ENCODE results near the gene IL2RA.
"Not testable (repeated sequence)": the region's sequence is repeated elsewhere in the genome, so short reads cannot be mapped to it uniquely, and the experiment has no call there.

IL2RA gene

DNA sequence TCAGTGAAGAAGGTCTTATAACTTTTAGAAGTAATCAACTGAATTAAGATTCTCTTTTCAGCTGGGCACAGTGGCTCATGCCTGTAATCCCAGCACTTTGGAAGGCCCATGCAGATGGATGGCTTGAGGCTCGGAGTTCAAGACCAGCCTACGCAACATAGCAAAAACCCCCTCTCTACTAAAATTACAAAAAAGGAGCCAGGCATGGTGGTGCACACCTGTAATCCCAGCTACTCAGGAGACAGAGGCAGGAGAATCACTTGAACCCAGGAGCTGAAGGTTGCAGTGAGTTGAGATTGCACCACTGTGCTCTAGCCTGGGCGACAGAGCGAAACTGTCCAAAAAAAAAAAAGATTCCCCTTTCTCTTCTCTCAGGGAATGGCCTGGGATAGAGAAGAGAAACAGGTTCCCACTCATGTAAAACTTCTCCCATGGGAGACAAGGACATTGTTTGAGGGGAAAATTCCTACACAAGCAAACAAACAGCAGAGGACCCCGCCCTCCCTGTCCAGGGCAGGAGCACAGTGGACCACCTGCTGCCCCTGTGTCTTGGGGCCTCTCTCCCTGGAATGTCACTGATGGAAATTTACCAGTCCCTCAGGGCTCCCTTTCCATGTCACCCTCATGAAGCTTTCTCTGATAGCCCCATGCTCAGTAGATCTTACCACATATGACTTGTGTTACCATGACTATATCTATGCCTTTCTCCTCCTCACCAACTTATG is 5.6 kb downstream of the IL2RA start:
- no peak for DNase-seq (ENCODE audit: low read depth in 2 of 2)

GRCh38 chr10:6055929-6056328 is 6.2 kb downstream of the IL2RA start:
- DNase-seq (ENCODE audit: low read depth in 2 of 2) = no peak

DNA sequence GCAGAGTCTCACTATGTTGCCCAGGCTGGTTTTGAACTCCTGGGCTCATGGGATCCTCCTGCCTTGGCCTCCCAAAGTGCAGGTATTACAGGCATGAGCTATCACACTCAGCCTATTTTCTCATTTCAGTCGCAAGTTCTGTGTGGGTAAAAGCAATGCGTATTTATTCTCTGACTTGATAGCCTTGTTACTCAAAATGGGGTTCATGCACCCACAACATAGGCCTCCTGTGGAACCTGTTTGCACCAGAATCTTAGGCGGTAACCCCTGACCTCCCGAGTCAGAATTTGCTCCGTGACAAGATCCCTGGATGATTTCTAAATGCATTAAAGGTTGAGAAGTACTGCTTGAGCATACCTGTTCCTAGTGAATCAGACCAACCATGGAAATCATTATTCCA is 7.3 kb downstream of the IL2RA start:
- no peak for DNase-seq (ENCODE audit: low read depth in 2 of 2)

DNA sequence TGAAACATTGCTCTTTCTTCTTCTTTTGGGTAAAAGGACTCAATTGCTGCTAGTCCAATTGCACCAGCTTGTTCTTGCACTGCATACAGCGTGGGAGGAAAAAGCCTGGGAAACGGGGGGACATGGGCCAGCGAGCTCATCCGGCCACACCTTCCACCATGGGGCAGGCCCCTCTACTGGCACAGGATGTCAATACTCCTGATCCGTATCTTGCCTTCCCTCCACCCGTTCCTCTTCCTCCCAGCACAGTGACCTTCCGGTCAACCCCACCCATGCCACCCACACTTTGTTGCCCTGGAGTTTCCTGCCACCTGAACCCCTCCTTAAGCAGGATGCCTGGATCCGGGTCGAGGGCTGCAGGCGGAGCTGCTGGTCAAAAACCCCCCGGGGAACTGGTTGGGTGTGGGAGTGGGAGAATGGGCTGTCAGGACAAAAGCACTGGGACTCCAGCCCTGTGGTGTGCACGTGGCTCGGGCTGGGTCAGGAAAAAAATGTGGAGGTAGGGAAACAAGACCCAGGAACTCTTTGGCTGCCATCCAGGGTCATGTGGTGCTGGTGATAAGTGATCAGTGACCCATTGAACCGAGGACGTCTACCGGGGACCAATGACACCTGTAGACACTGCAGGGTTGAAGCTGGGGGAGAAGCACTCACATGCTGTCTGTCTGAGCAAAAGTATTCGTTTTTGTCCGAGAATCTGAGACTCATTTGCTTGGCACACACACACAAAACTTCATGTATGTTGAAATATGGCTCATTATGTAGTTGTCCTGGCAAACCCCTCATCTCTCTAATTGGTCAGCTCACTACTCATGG is 8.1 kb downstream of the IL2RA start:
- no peak for DNase-seq (ENCODE audit: low read depth in 2 of 2)

- no peak for DNase-seq (ENCODE audit: low read depth in 2 of 2)
These were observed 8.9 kb downstream of the IL2RA start for GRCh38 chr10:6053303-6053702.

DNA sequence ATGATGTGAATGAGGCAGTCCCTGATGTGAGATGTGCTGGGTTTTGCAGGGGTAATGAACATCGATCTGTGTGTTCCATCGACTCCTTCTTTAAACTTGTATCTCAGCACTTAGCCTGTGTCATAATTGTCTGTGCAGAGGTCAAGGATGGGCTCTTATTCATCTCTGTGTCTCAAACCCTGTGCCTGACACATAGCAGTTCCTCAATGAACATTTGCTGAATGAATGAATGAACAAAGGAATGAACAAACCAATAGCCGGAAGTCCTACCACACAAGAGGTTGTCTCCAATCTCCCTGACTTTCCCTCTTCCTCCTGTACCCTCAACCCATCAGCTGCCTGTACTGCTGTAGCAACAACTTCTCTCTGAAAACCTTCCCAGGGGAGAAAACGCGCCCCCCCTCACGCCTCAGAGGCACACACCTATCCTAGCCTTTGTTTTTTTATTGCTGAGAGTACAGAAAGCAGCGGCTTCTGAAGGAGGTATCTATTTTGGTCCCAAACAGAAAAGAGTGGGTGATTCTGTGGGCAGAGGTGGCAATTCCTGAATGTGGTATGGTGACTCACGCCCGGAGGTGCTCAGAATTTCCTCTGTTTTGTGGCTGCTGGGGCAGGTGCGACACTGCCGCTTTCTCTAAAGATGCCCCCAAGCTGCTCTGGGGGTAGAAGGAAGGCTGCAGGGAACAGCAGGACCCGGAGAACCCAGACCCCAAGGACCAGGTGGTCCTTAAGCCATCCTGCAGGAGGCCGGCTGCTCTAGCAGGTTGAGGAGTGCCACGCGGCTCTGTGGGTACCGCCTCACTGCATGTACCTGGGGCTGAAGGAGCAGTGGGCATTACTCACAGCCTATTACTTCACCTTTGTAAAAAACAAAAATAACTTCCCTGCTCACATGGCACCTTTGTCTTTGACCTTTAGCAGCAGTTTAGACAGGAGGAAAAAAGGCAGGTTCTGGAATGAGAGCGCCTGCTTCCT is 9.6 kb downstream of the IL2RA start:
- DNase-seq (ENCODE audit: low read depth in 2 of 2) = no peak

- no peak for DNase-seq (ENCODE audit: low read depth in 2 of 2)
These were observed 11.2 kb downstream of the IL2RA start for GRCh38 chr10:6050801-6051445.

DNA sequence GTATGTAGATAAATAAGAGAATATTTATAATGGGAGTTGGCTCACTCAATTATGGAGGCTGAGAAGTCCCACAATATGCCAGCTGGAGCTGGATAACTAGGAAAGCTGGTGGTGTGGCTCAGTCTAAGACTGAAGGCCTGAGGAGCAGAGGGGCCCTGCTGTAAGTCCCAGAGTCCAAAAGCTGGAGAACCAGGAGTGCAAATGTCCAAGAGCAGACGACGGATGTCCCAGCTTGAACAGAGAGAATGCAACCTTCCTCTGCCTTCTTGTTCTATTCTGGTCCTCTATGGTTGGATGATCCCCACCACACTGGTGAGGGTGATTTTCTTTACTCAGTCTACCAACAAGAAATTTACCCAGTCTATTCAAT is 13.2 kb downstream of the IL2RA start:
- no peak for DNase-seq (ENCODE audit: low read depth in 2 of 2)

DNA sequence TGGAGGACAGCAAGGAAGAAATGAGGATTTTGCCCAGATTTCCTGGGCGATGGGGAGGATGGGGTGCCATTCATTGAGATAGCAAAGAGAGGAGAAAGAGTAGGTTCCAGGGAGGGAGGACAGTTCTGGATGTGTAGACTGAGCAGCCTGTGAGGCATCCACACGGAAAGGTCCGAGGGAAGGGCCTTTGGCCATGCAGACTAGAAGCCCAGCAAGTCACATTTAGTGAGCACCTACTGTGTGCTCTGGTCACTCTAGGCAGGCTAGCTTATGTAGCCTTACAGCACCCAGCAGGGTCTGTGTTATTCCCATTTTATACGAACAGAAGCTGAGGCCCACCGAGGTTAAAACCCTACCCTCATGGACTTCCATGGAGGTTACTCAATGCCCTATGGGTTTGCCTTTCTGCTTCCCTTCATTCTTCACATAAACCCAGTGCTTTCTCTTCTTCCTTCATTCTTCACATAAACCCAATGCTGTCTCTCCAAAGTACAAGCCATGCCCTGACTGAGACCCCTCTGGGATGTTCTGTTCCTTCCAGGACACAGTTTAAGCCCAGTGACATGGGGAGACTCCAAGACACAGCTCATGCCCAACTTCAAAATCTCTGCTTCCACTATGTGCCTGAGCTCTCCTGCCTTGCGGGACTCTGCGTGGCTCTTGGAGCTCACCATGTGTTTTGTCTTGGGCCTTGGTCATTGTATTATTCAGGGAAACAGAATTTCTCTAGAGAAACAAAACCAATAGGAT is 13.7 kb downstream of the IL2RA start:
- DNase-seq (ENCODE audit: low read depth in 2 of 2) = no peak

GRCh38 chr10:6047847-6048246 is 14.3 kb downstream of the IL2RA start:
- no peak for DNase-seq (ENCODE audit: low read depth in 2 of 2)

DNA sequence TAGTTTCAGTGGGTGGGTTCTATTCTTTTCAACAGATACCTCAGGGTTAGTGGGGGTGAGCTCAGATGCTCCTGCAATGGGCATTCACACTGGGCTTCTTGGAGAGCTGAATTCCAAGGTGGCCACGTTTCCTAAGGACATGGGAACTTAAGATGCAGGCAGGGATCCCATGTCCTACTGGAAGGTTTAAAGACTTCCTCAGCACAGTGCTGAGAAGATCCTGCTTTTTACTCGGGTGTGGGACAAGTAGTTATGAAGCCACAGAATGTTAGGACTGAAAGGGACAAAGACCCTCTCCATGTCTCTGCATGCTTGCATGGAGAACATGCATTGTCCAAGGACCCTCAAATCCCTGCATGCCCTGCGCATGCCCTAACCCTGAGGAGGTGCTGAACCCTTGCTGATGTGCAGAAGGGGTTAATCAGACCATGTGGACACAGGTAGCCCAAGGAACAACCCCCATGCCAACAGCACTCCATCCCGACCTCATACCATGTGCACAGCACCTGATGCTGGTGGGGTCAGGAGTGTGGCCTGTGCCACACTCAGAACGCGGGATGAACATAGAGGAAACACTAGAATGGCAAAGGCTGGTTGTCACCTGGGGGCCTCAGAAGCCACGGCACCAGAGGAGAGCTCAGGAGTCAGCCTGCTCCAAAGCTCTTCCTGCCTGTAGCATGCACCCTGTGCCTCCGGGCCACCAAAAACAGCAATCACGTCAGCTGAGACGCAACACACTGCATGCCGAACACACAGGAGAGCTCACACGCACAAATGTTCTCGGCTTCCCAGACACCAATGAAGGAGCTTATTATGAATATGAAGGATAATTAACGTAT is 15.2 kb downstream of the IL2RA start:
- no peak for DNase-seq (ENCODE audit: low read depth in 2 of 2)

GRCh38 chr10:6045878-6046772 is 16.0 kb downstream of the IL2RA start:
- no peak for DNase-seq (ENCODE audit: low read depth in 2 of 2)

DNA sequence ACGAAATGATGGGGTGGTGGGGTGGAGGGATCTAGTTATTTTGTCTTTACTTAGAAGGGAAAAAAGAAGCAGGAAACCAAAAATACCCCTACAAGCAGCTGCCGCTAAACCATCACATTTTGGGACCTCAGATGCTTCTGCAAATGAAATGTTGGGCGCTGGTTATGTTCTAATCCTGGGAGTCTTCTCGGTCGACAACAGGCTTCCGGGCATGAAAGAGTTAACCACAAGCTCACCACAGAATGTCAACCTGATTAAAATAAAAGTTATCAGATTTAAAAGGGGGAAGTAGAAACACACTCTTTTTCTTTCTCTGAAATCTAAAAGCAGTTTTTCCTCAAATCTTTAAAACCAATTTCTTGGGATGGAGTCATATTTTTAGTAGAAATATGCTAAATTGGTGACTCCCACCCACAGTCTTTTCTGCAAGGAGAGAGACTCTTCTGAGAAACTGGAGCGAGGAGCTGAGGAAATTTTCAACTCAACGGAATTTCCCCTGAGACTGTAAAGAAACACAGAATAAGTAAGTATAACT is 16.8 kb downstream of the IL2RA start:
- no peak for DNase-seq (ENCODE audit: low read depth in 2 of 2)

DNA sequence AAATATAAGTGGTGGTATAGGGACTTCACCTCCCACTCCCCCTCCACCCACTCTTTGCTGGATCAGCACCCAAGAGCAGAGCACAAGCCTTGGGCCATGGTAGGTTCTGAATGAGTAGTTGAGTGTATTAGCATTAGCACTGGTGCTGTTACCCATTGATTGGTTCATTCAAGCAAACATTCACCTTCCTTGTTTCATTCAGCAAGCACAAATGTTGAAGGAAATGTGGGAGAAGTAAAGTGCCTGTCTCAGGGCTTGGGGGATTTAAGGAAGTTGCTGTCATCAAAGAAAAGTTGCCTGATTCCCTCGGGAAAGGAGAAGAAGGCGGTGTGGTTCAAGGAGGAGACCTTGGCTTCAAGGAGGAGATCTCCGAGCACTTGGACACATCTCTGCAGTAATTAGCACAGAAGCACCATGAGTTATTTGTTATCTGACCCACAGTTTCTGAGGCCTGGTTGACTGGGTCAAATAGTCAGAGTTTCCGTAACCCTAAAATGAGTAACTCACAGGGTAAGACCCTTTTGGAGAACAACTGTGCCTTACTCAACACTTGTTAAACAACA is 17.3 kb downstream of the IL2RA start:
- DNase-seq (ENCODE audit: low read depth in 2 of 2) = no peak

DNA sequence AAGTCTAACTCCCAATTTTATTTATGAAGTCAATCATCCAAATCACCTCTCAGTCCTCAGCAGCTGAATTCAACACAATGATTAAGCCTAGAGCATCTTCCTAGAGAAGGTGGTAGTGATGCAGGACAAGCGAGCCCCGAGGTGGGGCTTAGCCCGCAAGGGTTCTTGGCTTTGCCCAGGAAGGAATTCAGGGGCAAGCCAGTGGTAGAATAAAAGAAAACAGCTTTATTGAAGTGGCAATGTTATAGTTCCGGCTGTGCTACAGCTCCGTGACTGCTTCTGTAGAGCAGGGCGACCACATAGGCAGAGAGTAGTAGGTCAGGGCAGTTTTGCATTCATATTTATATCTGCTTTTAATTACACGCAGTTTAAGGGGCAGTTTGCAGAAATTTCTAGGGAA is 18.1 kb downstream of the IL2RA start:
- DNase-seq (ENCODE audit: low read depth in 2 of 2) = no peak

GRCh38 chr10:6043377-6043776 is 18.8 kb downstream of the IL2RA start:
- not testable (repeated sequence) for DNase-seq (ENCODE audit: low read depth in 2 of 2)

DNA sequence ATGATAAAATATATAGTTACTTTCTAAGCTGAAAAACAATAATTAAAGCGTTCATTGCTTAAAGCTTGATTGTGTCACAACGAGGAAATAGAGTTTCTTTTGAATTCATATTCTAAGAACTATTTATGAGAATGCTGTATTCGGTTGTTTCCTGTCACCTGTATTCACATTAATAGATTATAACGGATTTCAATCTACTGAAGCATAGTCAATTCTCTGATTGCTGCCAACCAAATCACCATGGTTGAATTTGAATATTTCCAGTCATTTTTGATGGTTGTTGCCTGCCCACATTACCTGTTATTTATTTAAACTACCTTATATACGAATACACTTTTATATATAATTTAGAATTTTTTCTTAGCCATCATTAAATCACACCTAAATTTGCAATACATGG is 22.0 kb downstream of the IL2RA start:
- no peak for DNase-seq (ENCODE audit: low read depth in 2 of 2)

- DNase-seq (ENCODE audit: low read depth in 2 of 2) = no peak
These were observed 22.5 kb downstream of the IL2RA start for GRCh38 chr10:6039711-6040110.
